ENCODE measurements around the gene SLC35A5.

GRCh38 chr3:112519424-112520001 is 42.3 kb upstream of the SLC35A5 start:
- TF ChIP-seq POLR2A (IDR thresholded peaks at IDR 0.05; ENCODE audit: low read length) (no peak), GATA1 (IDR thresholded peaks at IDR 0.05; ENCODE audit: low read depth, low read length) (no peak)
